Metanephros (tissue), 1 donor: ENCODE data around the gene INIP. TPM values are rescaled to one million over a fixed set of nuclear protein-coding genes. Genes with fewer than 3 reads are reported as not detected.

ENCODE experiments used
- total RNA-seq: library from RNA; depleted of rRNA; stranded (reverse); fragments of >200 nt; gene quantifications from one replicate; pipeline ENCODE4 v1.2.3, GENCODE V29; 2014

Gene INIP
- 25.2 TPM for total RNA-seq

GRCh38 chr9:112717661-112718331 is at the start of gene INIP:
Gene INIP, minus strand, starts transcription at chr9:112718117. Its CDS starts 1,632 bp downstream, at chr9:112716485.

GRCh38 chr9:112750016-112750763 is 32.3 kb upstream of the INIP start, which contains the start of gene SNX30:
Gene SNX30, plus strand, starts transcription at chr9:112750760. Its CDS starts 242 bp downstream, at chr9:112751002.

Other genes starting within 250 kb of the INIP start
- gene KIAA1958, start 231.3 kb downstream of the INIP start, total RNA-seq: 22.1 TPM
- 23.7 TPM for gene SNX30, start 32.6 kb upstream of the INIP start, total RNA-seq
- 0.64 TPM for gene SLC46A2, start 172.8 kb upstream of the INIP start, total RNA-seq